ENCODE measurements around the gene GALNT2. TPM values are rescaled to one million over a fixed set of nuclear protein-coding genes. Genes with fewer than 3 reads are reported as not detected.

GALNT2 gene
- total and polyA plus RNA-seq, 2 donors (not counting 1 experiment from before 2014, with no cell fraction given) = 19.0 to 184 TPM

- H3K36me3 ChIP-seq (replicated peaks in 1 of 2; ENCODE audit: control extremely low read depth in 1 of 2, control insufficient read depth in 1 of 2, extremely low read depth in 1 of 2, insufficient read depth in 2 of 2, low read length in 1 of 2) = peaks cover 2% of the 10 kb centered on the region in 2 experiments
- ATAC-seq (ENCODE audit: low read depth) (no peak), DNase-seq (no peak)
- peaks cover 4 to 5% of the 10 kb centered on the region in 2 donors for H3K4me1 ChIP-seq (ENCODE audit: control insufficient read depth in 2 of 2, insufficient read depth in 2 of 2, low read length in 2 of 2)
- ChIA-PET CTCF (interaction anchor here (0.6 to 0.8 kb wide), 2 partner anchors 56 to 838 kb away, joined by 3 to 4 read pairs; no protein-coding TSS in a partner anchor), POLR2A (no interaction called here)
- peaks cover 96% of the 10 kb centered on the region for H3K79me2 ChIP-seq (ENCODE audit: control insufficient read depth, insufficient read depth, low read length)
- H3K4me2 ChIP-seq (replicated peaks; ENCODE audit: low read depth, low read length, poor library complexity, severe bottlenecking) = no peak overlapping the region
- Mint-ChIP-seq H3K4me3 (no peak overlapping the region), H3K4me1 (peaks cover 29% of the 10 kb centered on the region), H3K27me3 (no peaks in the 10 kb centered on the region), H3K9me3 (ENCODE audit: insufficient read depth) (no peaks in the 10 kb centered on the region), H3K27ac (no peak overlapping the region)
- H3K4me3 ChIP-seq (ENCODE audit: control extremely low read depth in 1 of 5, extremely low read depth in 1 of 5, insufficient read depth in 1 of 5, low read depth in 2 of 5, low read length in 4 of 5) = no peak overlapping the region
- WGBS (ENCODE audit: insufficient coverage) = 91% methylated on average over 14 of the region's 14 CpGs
- no peak overlapping the region for H3K27ac ChIP-seq (ENCODE audit: low read length in 2 of 2)
- no peak overlapping the region for H3K9ac ChIP-seq (ENCODE audit: low read length)
- H3K9me3 ChIP-seq (ENCODE audit: control extremely low read depth in 1 of 3, control insufficient read depth in 2 of 3, insufficient read depth in 1 of 3, low read length in 2 of 3) = no peaks in the 10 kb centered on the region
- peaks cover 51% of the 10 kb centered on the region for H4K20me1 ChIP-seq (ENCODE audit: control insufficient read depth, insufficient read depth, low read length, poor library complexity, severe bottlenecking)
- intact Hi-C loops (cut with micrococcal nuclease) = no loop called here
- no peak overlapping the region for H2AFZ ChIP-seq (ENCODE audit: insufficient read depth, low read depth, low read length, poor library complexity, severe bottlenecking)
- no peaks in the 10 kb centered on the region for H3K27me3 ChIP-seq (replicated peaks in 1 of 4; ENCODE audit: control extremely low read depth in 1 of 4, control insufficient read depth in 3 of 4, insufficient read depth in 4 of 4, low read length in 3 of 4)
- no peak for TF ChIP-seq EZH2 (IDR thresholded peaks at IDR 0.05; ENCODE audit: borderline replicate concordance, insufficient read depth, low read depth, low read length, poor library complexity, severe bottlenecking)
- TF ChIP-seq, protein P1, sequence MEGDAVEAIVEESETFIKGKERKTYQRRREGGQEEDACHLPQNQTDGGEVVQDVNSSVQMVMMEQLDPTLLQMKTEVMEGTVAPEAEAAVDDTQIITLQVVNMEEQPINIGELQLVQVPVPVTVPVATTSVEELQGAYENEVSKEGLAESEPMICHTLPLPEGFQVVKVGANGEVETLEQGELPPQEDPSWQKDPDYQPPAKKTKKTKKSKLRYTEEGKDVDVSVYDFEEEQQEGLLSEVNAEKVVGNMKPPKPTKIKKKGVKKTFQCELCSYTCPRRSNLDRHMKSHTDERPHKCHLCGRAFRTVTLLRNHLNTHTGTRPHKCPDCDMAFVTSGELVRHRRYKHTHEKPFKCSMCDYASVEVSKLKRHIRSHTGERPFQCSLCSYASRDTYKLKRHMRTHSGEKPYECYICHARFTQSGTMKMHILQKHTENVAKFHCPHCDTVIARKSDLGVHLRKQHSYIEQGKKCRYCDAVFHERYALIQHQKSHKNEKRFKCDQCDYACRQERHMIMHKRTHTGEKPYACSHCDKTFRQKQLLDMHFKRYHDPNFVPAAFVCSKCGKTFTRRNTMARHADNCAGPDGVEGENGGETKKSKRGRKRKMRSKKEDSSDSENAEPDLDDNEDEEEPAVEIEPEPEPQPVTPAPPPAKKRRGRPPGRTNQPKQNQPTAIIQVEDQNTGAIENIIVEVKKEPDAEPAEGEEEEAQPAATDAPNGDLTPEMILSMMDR (IDR thresholded peaks at IDR 0.05) = no peak
These were observed 27.7 kb downstream of the GALNT2 start for GRCh38 chr1:230094746-230095145.

- Histone ChIP-seq H3K27ac (ENCODE audit: low read length in 2 of 2) (no peak overlapping the region), H4K20me1 (ENCODE audit: control insufficient read depth, insufficient read depth, low read length, poor library complexity, severe bottlenecking) (peaks cover 61% of the 10 kb centered on the region), H3K27me3 (replicated peaks in 1 of 4; ENCODE audit: control extremely low read depth in 1 of 4, control insufficient read depth in 3 of 4, insufficient read depth in 4 of 4, low read length in 3 of 4) (no peaks in the 10 kb centered on the region), H3K9ac (ENCODE audit: low read length) (no peak overlapping the region), H3K4me1 (ENCODE audit: control insufficient read depth in 2 of 2, insufficient read depth in 2 of 2, low read length in 2 of 2) (peaks cover 4 to 5% of the 10 kb centered on the region in 2 donors), H3K4me3 (ENCODE audit: control extremely low read depth in 1 of 5, extremely low read depth in 1 of 5, insufficient read depth in 1 of 5, low read depth in 2 of 5, low read length in 4 of 5) (no peak overlapping the region), H3K4me2 (replicated peaks; ENCODE audit: low read depth, low read length, poor library complexity, severe bottlenecking) (no peak overlapping the region), H2AFZ (ENCODE audit: insufficient read depth, low read depth, low read length, poor library complexity, severe bottlenecking) (no peak overlapping the region), H3K36me3 (replicated peaks in 1 of 2; ENCODE audit: control extremely low read depth in 1 of 2, control insufficient read depth in 1 of 2, extremely low read depth in 1 of 2, insufficient read depth in 2 of 2, low read length in 1 of 2) (peaks cover 2% of the 10 kb centered on the region in 2 experiments), H3K9me3 (ENCODE audit: control extremely low read depth in 1 of 3, control insufficient read depth in 2 of 3, insufficient read depth in 1 of 3, low read length in 2 of 3) (no peaks in the 10 kb centered on the region), H3K79me2 (ENCODE audit: control insufficient read depth, insufficient read depth, low read length) (peaks cover 94% of the 10 kb centered on the region)
- intact Hi-C loops (cut with micrococcal nuclease) = no loop called here
- no peak overlapping the region for H3K27ac Mint-ChIP-seq
- no peak overlapping the region for H3K4me3 Mint-ChIP-seq
- peaks cover 24% of the 10 kb centered on the region for H3K4me1 Mint-ChIP-seq
- 98% methylated on average over 3 of the region's 5 CpGs for whole genome bisulfite sequencing (ENCODE audit: insufficient coverage)
- H3K9me3 Mint-ChIP-seq (ENCODE audit: insufficient read depth) = no peaks in the 10 kb centered on the region
- ChIA-PET POLR2A (no interaction called here), CTCF (no interaction called here)
- DNase-seq = no peak
- TF ChIP-seq EZH2 (IDR thresholded peaks at IDR 0.05; ENCODE audit: borderline replicate concordance, insufficient read depth, low read depth, low read length, poor library complexity, severe bottlenecking) = no peak
- TF ChIP-seq, protein P1 (IDR thresholded peaks at IDR 0.05) = no peak
- no peak for ATAC-seq (ENCODE audit: low read depth)
- no peaks in the 10 kb centered on the region for H3K27me3 Mint-ChIP-seq
These were observed 28.9 kb downstream of the GALNT2 start for GRCh38 chr1:230095938-230096337.
